ENCODE results near the gene SOX6. TPM values are rescaled to one million over a fixed set of nuclear protein-coding genes. Genes with fewer than 3 reads are reported as not detected.

Gene SOX6
- total RNA-seq, 2 experiments from 2014 or later = 0.20 TPM; not detected in 1

DNA sequence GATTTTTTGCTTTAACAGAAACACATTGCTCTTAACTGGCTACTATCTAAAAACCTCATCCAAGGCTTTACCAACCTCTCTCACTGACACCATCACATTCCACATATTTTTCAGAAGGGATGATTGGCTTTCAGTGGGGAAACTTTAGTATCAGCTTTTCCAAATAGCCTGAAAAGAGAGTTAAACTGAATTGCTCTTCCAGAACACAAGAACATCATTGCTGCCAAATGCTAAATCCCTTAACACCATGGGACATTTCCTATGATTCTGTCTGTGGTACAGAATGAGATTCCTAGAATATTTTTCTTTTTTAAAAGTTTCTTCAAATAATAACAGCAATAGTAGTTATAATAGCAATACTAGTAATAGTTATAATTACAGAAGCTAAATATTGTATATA, 45.4 kb downstream of the SOX6 start:
- CTCF ChIA-PET = no interaction called here
- DNase-seq (no peak), ATAC-seq (ENCODE audit: poor library complexity) (no peak)
- Mint-ChIP-seq H3K9me3 (no peaks in the 10 kb centered on the region), H3K4me3 (no peak overlapping the region), H3K27me3 (no peaks in the 10 kb centered on the region), H3K4me1 (ENCODE audit: low read depth) (no peaks in the 10 kb centered on the region), H3K27ac (no peak overlapping the region), H3K36me3 (ENCODE audit: low read depth) (no peaks in the 10 kb centered on the region)
- Histone ChIP-seq H3K27me3 (ENCODE audit: control insufficient read depth in 1 of 2, insufficient read depth in 2 of 2, low read length in 2 of 2) (no peaks in the 10 kb centered on the region), H3K27ac (ENCODE audit: low read depth in 1 of 2, low read length in 2 of 2) (no peak overlapping the region), H3K9me3 (ENCODE audit: control insufficient read depth in 1 of 2, insufficient read depth in 1 of 2, low read length in 2 of 2) (no peaks in the 10 kb centered on the region), H3K36me3 (ENCODE audit: insufficient read depth, low read length) (no peaks in the 10 kb centered on the region), H3K4me1 (ENCODE audit: insufficient read depth, low read length) (no peaks in the 10 kb centered on the region), H3K4me3 (ENCODE audit: low read length) (no peak overlapping the region)
- POLR2A ChIA-PET = no interaction called here
- TF ChIP-seq, protein P1, sequence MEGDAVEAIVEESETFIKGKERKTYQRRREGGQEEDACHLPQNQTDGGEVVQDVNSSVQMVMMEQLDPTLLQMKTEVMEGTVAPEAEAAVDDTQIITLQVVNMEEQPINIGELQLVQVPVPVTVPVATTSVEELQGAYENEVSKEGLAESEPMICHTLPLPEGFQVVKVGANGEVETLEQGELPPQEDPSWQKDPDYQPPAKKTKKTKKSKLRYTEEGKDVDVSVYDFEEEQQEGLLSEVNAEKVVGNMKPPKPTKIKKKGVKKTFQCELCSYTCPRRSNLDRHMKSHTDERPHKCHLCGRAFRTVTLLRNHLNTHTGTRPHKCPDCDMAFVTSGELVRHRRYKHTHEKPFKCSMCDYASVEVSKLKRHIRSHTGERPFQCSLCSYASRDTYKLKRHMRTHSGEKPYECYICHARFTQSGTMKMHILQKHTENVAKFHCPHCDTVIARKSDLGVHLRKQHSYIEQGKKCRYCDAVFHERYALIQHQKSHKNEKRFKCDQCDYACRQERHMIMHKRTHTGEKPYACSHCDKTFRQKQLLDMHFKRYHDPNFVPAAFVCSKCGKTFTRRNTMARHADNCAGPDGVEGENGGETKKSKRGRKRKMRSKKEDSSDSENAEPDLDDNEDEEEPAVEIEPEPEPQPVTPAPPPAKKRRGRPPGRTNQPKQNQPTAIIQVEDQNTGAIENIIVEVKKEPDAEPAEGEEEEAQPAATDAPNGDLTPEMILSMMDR (IDR thresholded peaks at IDR 0.05) = no peak
- intact Hi-C loops (cut with DNase I, micrococcal nuclease) = no loop called here

DNA sequence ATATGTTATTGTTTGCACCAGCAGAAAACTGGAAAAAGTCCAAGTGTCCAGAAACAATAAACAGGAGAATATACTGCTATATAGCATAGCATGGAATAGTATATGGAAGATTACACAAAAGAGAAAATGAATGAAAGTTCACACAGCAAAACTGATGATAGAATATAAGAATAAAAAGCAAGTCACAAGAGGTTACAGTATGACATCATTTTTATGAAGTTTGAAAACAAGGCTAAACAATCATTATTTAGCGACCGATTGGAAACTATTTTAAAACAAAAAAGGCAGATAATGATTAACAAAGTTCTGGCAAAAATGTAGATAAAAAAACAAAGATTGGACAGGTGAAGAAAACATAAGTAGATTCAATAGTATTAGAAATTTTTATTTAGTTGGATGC, 47.1 kb downstream of the SOX6 start:
- H3K27ac Mint-ChIP-seq = no peak overlapping the region
- no peaks in the 10 kb centered on the region for H3K27me3 ChIP-seq (ENCODE audit: control insufficient read depth in 1 of 2, insufficient read depth in 2 of 2, low read length in 2 of 2)

DNA sequence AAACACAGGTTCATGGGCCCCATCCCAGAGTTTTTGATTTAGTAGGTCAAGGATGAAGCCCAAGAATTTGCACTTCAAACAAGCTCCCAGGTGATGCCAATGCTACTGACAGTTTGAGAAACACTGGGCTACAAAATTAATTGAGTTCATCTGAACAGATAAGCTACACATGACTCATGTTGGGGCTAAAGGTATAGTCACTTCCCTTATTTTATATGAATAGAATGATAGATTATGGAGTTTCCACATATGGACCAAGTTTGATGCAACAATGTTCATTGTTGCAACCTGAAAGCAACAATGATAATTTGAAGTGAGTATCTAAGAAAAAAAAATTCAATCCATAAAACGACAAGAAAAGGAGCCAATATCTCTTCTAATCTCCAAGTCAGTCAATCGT, 54.9 kb downstream of the SOX6 start:
- H3K9me3 Mint-ChIP-seq = no peaks in the 10 kb centered on the region
- Histone ChIP-seq H3K4me3 (ENCODE audit: low read length) (no peak overlapping the region), H3K27me3 (ENCODE audit: control insufficient read depth in 1 of 2, insufficient read depth in 2 of 2, low read length in 2 of 2) (no peaks in the 10 kb centered on the region), H3K36me3 (ENCODE audit: insufficient read depth, low read length) (no peaks in the 10 kb centered on the region), H3K27ac (ENCODE audit: low read depth in 1 of 2, low read length in 2 of 2) (no peak overlapping the region), H3K4me1 (ENCODE audit: insufficient read depth, low read length) (no peaks in the 10 kb centered on the region), H3K9me3 (ENCODE audit: control insufficient read depth in 1 of 2, insufficient read depth in 1 of 2, low read length in 2 of 2) (peaks cover 0 to 5% of the 10 kb centered on the region in 2 experiments)
- ChIA-PET CTCF (no interaction called here), POLR2A (no interaction called here)
- H3K27me3 Mint-ChIP-seq = no peaks in the 10 kb centered on the region
- no peak for ATAC-seq (ENCODE audit: poor library complexity)
- no peak overlapping the region for H3K4me3 Mint-ChIP-seq
- no peaks in the 10 kb centered on the region for H3K36me3 Mint-ChIP-seq (ENCODE audit: low read depth)
- intact Hi-C loops (cut with DNase I, micrococcal nuclease) = no loop called here
- DNase-seq = no peak
- H3K4me1 Mint-ChIP-seq (ENCODE audit: low read depth) = no peaks in the 10 kb centered on the region
- TF ChIP-seq, protein P1 (IDR thresholded peaks at IDR 0.05) = no peak
- H3K27ac Mint-ChIP-seq = no peak overlapping the region

More for the DNA sequence above, 47.1 kb downstream of the SOX6 start:
- H3K9me3 Mint-ChIP-seq = no peaks in the 10 kb centered on the region
- Histone ChIP-seq H3K27ac (ENCODE audit: low read depth in 1 of 2, low read length in 2 of 2) (no peak overlapping the region), H3K36me3 (ENCODE audit: insufficient read depth, low read length) (no peaks in the 10 kb centered on the region), H3K4me1 (ENCODE audit: insufficient read depth, low read length) (no peaks in the 10 kb centered on the region), H3K4me3 (ENCODE audit: low read length) (no peak overlapping the region), H3K9me3 (ENCODE audit: control insufficient read depth in 1 of 2, insufficient read depth in 1 of 2, low read length in 2 of 2) (no peaks in the 10 kb centered on the region)
- TF ChIP-seq, protein P1 (IDR thresholded peaks at IDR 0.05) = no peak
- H3K36me3 Mint-ChIP-seq (ENCODE audit: low read depth) = no peaks in the 10 kb centered on the region
- CTCF ChIA-PET = no interaction called here
- no peak overlapping the region for H3K4me3 Mint-ChIP-seq
- POLR2A ChIA-PET = no interaction called here
- H3K4me1 Mint-ChIP-seq (ENCODE audit: low read depth) = no peaks in the 10 kb centered on the region
- intact Hi-C loops (cut with DNase I, micrococcal nuclease) = no loop called here
- ATAC-seq (ENCODE audit: poor library complexity) (no peak), DNase-seq (no peak)
- no peaks in the 10 kb centered on the region for H3K27me3 Mint-ChIP-seq
